ENCODE measurements around the gene STIM2.

The STIM2 gene

GRCh38 chr4:26916195-26916594 lies 55.6 kb downstream of the STIM2 start:
- no peak for TF ChIP-seq NFIC (IDR thresholded peaks at IDR 0.05)
- TF ChIP-seq REST (IDR thresholded peaks at IDR 0.05; ENCODE audit: low read depth), result no peak
- no peak for TF ChIP-seq RAD21 (IDR thresholded peaks at IDR 0.05; ENCODE audit: low read depth)
- no peak for TF ChIP-seq USF1 (IDR thresholded peaks at IDR 0.05)
- no peak for TF ChIP-seq ZBTB7A (IDR thresholded peaks at IDR 0.05; ENCODE audit: low read depth)
- TF ChIP-seq MAX (IDR thresholded peaks at IDR 0.05), result no peak
- TF ChIP-seq EGR1 (IDR thresholded peaks at IDR 0.05), result no peak
- no peak for TF ChIP-seq TCF12 (IDR thresholded peaks at IDR 0.05; ENCODE audit: low read depth)
- TF ChIP-seq FOXM1 (IDR thresholded peaks at IDR 0.05; ENCODE audit: borderline replicate concordance, low read depth), result no peak
- TF ChIP-seq CREB1 (IDR thresholded peaks at IDR 0.05; ENCODE audit: low read depth), result no peak
- TF ChIP-seq CEBPB (IDR thresholded peaks at IDR 0.05), result no peak
- TF ChIP-seq TAF1 (IDR thresholded peaks at IDR 0.05; ENCODE audit: low read depth), result no peak
- TF ChIP-seq TEAD4 (IDR thresholded peaks at IDR 0.05), result no peak
- no peak for TF ChIP-seq EP300 (IDR thresholded peaks at IDR 0.05; ENCODE audit: borderline replicate concordance)
- no peak for TF ChIP-seq YY1 (IDR thresholded peaks at IDR 0.05; ENCODE audit: low read depth)

- TF ChIP-seq MAX (IDR thresholded peaks at IDR 0.05) (no peak), TAF1 (IDR thresholded peaks at IDR 0.05; ENCODE audit: low read depth) (no peak), CREB1 (IDR thresholded peaks at IDR 0.05; ENCODE audit: low read depth) (no peak), YY1 (IDR thresholded peaks at IDR 0.05; ENCODE audit: low read depth) (no peak), TEAD4 (IDR thresholded peaks at IDR 0.05) (no peak), ZBTB7A (IDR thresholded peaks at IDR 0.05; ENCODE audit: low read depth) (no peak), REST (IDR thresholded peaks at IDR 0.05; ENCODE audit: low read depth) (no peak), FOXM1 (IDR thresholded peaks at IDR 0.05; ENCODE audit: borderline replicate concordance, low read depth) (no peak), NFIC (IDR thresholded peaks at IDR 0.05) (no peak), EP300 (IDR thresholded peaks at IDR 0.05; ENCODE audit: borderline replicate concordance) (no peak), EGR1 (IDR thresholded peaks at IDR 0.05) (no peak), RAD21 (IDR thresholded peaks at IDR 0.05; ENCODE audit: low read depth) (no peak), USF1 (IDR thresholded peaks at IDR 0.05) (no peak), TCF12 (IDR thresholded peaks at IDR 0.05; ENCODE audit: low read depth) (no peak), CEBPB (IDR thresholded peaks at IDR 0.05) (no peak)
Measured at GRCh38 chr4:26930964-26931363, 70.3 kb downstream of the STIM2 start.

GRCh38 chr4:26931451-26931850 lies 70.8 kb downstream of the STIM2 start:
- no peak for TF ChIP-seq TAF1 (IDR thresholded peaks at IDR 0.05; ENCODE audit: low read depth)

GRCh38 chr4:26931966-26932365 lies 71.3 kb downstream of the STIM2 start:
- TF ChIP-seq EGR1 (IDR thresholded peaks at IDR 0.05) (no peak), NFIC (IDR thresholded peaks at IDR 0.05) (no peak), ZBTB7A (IDR thresholded peaks at IDR 0.05; ENCODE audit: low read depth) (no peak), RAD21 (IDR thresholded peaks at IDR 0.05; ENCODE audit: low read depth) (no peak), TCF12 (IDR thresholded peaks at IDR 0.05; ENCODE audit: low read depth) (no peak), YY1 (IDR thresholded peaks at IDR 0.05; ENCODE audit: low read depth) (no peak), EP300 (IDR thresholded peaks at IDR 0.05; ENCODE audit: borderline replicate concordance) (no peak), TEAD4 (IDR thresholded peaks at IDR 0.05) (no peak), CREB1 (IDR thresholded peaks at IDR 0.05; ENCODE audit: low read depth) (no peak), CEBPB (IDR thresholded peaks at IDR 0.05) (no peak), TAF1 (IDR thresholded peaks at IDR 0.05; ENCODE audit: low read depth) (no peak), MAX (IDR thresholded peaks at IDR 0.05) (no peak), USF1 (IDR thresholded peaks at IDR 0.05) (no peak), REST (IDR thresholded peaks at IDR 0.05; ENCODE audit: low read depth) (no peak), FOXM1 (IDR thresholded peaks at IDR 0.05; ENCODE audit: borderline replicate concordance, low read depth) (no peak)
